Endothelial cell (in vitro differentiated cells): ENCODE results near the gene SLC38A1. TPM values are rescaled to one million over a fixed set of nuclear protein-coding genes. Genes with fewer than 3 reads are reported as not detected.

ENCODE experiments used
- DNase-seq: peaks from one replicate; pipeline ENCODE4 v3.0.0; 2021; ENCODE audit warnings: low spot score
- H3K27ac Mint-ChIP-seq: one replicate; pipeline ENCODE4 v1.8.0; 2021; ENCODE audit warnings: mixed read lengths, inconsistent platforms; ENCODE audit not compliant: unreplicated experiment
- H3K27me3 Mint-ChIP-seq: one replicate; pipeline ENCODE4 v1.8.0; 2021; ENCODE audit warnings: mild to moderate bottlenecking, moderate library complexity, mixed read lengths, inconsistent platforms; ENCODE audit not compliant: unreplicated experiment
- H3K36me3 Mint-ChIP-seq: one replicate; pipeline ENCODE4 v1.8.0; 2021; ENCODE audit warnings: mild to moderate bottlenecking, low read depth, mixed read lengths, inconsistent platforms; ENCODE audit not compliant: unreplicated experiment
- H3K4me1 Mint-ChIP-seq: one replicate; pipeline ENCODE4 v1.8.0; 2021; ENCODE audit warnings: mild to moderate bottlenecking, mixed read lengths, inconsistent platforms; ENCODE audit not compliant: unreplicated experiment
- H3K4me3 Mint-ChIP-seq: one replicate; pipeline ENCODE4 v1.8.0; 2021; ENCODE audit warnings: mild to moderate bottlenecking, mixed read lengths, inconsistent platforms; ENCODE audit not compliant: unreplicated experiment
- H3K9me3 Mint-ChIP-seq: one replicate; pipeline ENCODE4 v1.8.0; 2021; ENCODE audit warnings: mixed read lengths, inconsistent platforms; ENCODE audit not compliant: unreplicated experiment
- CTCF ChIP-seq: fragments of 200-600 bp; sonication (generic); IDR thresholded peaks from one replicate; pipeline ENCODE4 v1.5.0; 2021; ENCODE audit warnings: antibody characterized with exemption; ENCODE audit not compliant: unreplicated experiment
- total RNA-seq: library from RNA; stranded (reverse); fragmentation: NEBNext Ultra II Directional; extraction: Animal tissue kit (Norgen Biotek cat#: 25700); gene quantifications from one replicate; pipeline ENCODE4 v1.2.1, GENCODE V29; 2021; ENCODE audit not compliant: unreplicated experiment

Gene SLC38A1
- total RNA-seq, 1 donor from 2014 or later = 100 TPM

GRCh38 chr12:46267575-46267824, 1.3 kb downstream of the SLC38A1 start:
- Mint-ChIP-seq H3K4me3 (no peak overlapping the region), H3K36me3 (no peaks in the 10 kb centered on the region), H3K9me3 (no peaks in the 10 kb centered on the region), H3K4me1 (peaks cover 21% of the 10 kb centered on the region), H3K27ac (no peak overlapping the region), H3K27me3 (peaks cover 7% of the 10 kb centered on the region)
- DNase-seq = no peak
- no peak for TF ChIP-seq CTCF

- Mint-ChIP-seq H3K27me3 (peaks cover 7% of the 10 kb centered on the region), H3K36me3 (no peaks in the 10 kb centered on the region), H3K9me3 (no peaks in the 10 kb centered on the region), H3K27ac (no peak overlapping the region), H3K4me3 (no peak overlapping the region), H3K4me1 (peaks cover 22% of the 10 kb centered on the region)
- DNase-seq = peak; percentile 59
- no peak for TF ChIP-seq CTCF
These were observed 1.8 kb downstream of the SLC38A1 start for GRCh38 chr12:46266869-46267574.

GRCh38 chr12:46266382-46266791, 2.5 kb downstream of the SLC38A1 start:
- DNase-seq = no peak
- no peaks in the 10 kb centered on the region for H3K36me3 Mint-ChIP-seq
- H3K4me3 Mint-ChIP-seq = no peak overlapping the region
- no peak overlapping the region for H3K27ac Mint-ChIP-seq
- H3K4me1 Mint-ChIP-seq = peaks cover 23% of the 10 kb centered on the region
- H3K9me3 Mint-ChIP-seq = no peaks in the 10 kb centered on the region
- TF ChIP-seq CTCF = no peak
- peaks cover 7% of the 10 kb centered on the region for H3K27me3 Mint-ChIP-seq

- H3K4me3 Mint-ChIP-seq = no peak overlapping the region
- H3K36me3 Mint-ChIP-seq = no peaks in the 10 kb centered on the region
- peaks cover 7% of the 10 kb centered on the region for H3K27me3 Mint-ChIP-seq
- DNase-seq = no peak
- H3K9me3 Mint-ChIP-seq = no peaks in the 10 kb centered on the region
- no peak overlapping the region for H3K27ac Mint-ChIP-seq
- H3K4me1 Mint-ChIP-seq = peaks cover 23% of the 10 kb centered on the region
- TF ChIP-seq CTCF = no peak
These were observed 3.1 kb downstream of the SLC38A1 start for GRCh38 chr12:46265734-46266133.

GRCh38 chr12:46265102-46265501, 3.7 kb downstream of the SLC38A1 start:
- no peak for TF ChIP-seq CTCF
- Mint-ChIP-seq H3K36me3 (no peaks in the 10 kb centered on the region), H3K4me3 (no peak overlapping the region), H3K4me1 (peaks cover 20% of the 10 kb centered on the region), H3K27me3 (peaks cover 7% of the 10 kb centered on the region), H3K27ac (no peak overlapping the region), H3K9me3 (no peaks in the 10 kb centered on the region)
- no peak for DNase-seq
